Esophagus squamous epithelium (tissue), 5 donors: ENCODE measurements around the gene ANKRD13B. TPM values are rescaled to one million over a fixed set of nuclear protein-coding genes. Genes with fewer than 3 reads are reported as not detected.

Experiments
- DNase-seq: peaks from one replicate; lab custom pipeline; 2025; lab: John Stamatoyannopoulos, UW
- H3K27ac ChIP-seq, 4 donors: fragments of 200-600 bp; sonication (generic); one replicate each; pipeline ENCODE4 v1.5.1; 2016 to 2019; ENCODE audit warnings: mild to moderate bottlenecking in 1 of 4
- H3K27me3 ChIP-seq, 4 donors: fragments of 200-600 bp; sonication (generic); 1 replicate in 3 of 4; 2 replicates in 1 of 4; pipeline versions ENCODE4 v1.5.1 to v1.6.0; 2017 to 2021; ENCODE audit warnings: antibody characterized with exemption in 1 of 4
- H3K36me3 ChIP-seq, 3 donors: fragments of 200-600 bp; sonication (generic); one replicate each; pipeline ENCODE4 v1.5.1; 2016 to 2019
- H3K4me1 ChIP-seq, 3 donors: fragments of 200-600 bp; sonication (generic); one replicate each; pipeline ENCODE4 v1.5.1; 2017 to 2019
- H3K4me3 ChIP-seq, 4 donors: fragments of 200-600 bp; sonication (generic); 1 replicate in 3 of 4; 2 replicates in 1 of 4; pipeline ENCODE4 v1.5.1; 2016 to 2019; ENCODE audit warnings: mild to moderate bottlenecking in 2 of 4, moderate library complexity in 1 of 4
- H3K9me3 ChIP-seq, 3 donors: fragments of 200-600 bp; sonication (generic); one replicate each; pipeline ENCODE4 v1.5.1; 2016 to 2019
- CTCF ChIP-seq, 6 experiments: fragments of 450-650 bp in 4 of 6; fragments of 200-600 bp in 2 of 6; sonication (generic) in 2 of 6; IDR thresholded peaks; one replicate each; pipeline ENCODE4 v1.5.1; 2016 to 2019; ENCODE audit warnings: antibody characterized with exemption in 6 of 6, mild to moderate bottlenecking in 4 of 6, moderate library complexity in 4 of 6
- POLR2A ChIP-seq, 4 donors: fragments of 450-650 bp; IDR thresholded peaks; one replicate each; pipeline ENCODE4 v1.6.1; 2017; ENCODE audit warnings: antibody characterized with exemption in 4 of 4, mild to moderate bottlenecking in 4 of 4, moderate library complexity in 3 of 4
- WGBS, 2 donors: methylation state at CpG; one replicate each; pipeline ENCODE4 v1.1.5; 2018; 5-methylcytosine and 5-hydroxymethylcytosine counted together
- intact Hi-C: fragments of 100-400 bp; cut with DNase I; formaldehyde crosslinking; loops from one replicate; pipeline ENCODE4 v1.15.0; 2022
- total RNA-seq, 4 donors: library from RNA; depleted of rRNA; stranded (reverse); fragments of >200 nt; gene quantifications; one replicate each; pipeline ENCODE4 v1.1.0, GENCODE V29; 2016
- donor health status: DM: yes; HTN: yes; CAD: no.

Gene ANKRD13B
- total RNA-seq, 4 donors from 2014 or later: 3.3 to 18.7 (median 10.2) TPM

- Histone ChIP-seq H3K36me3 (peaks cover 21 to 45% (median 25%) of the 10 kb centered on the region in 3 donors), H3K27me3 (no peaks in the 10 kb centered on the region), H3K4me1 (peaks cover 17 to 64% (median 23%) of the 10 kb centered on the region in 3 donors), H3K4me3 (peak overlapping the region; percentile 9 to 52 (median 34)), H3K27ac (peak overlapping the region in 3 of 4 donors; percentile 3 to 59 (median 23)), H3K9me3 (no peaks in the 10 kb centered on the region)
- WGBS, 2 donors: 57 to 60% methylated on average over 4 to 6 of the region's 30 CpGs
- TF ChIP-seq POLR2A (IDR thresholded peaks at IDR 0.05) (no peak), CTCF (IDR thresholded peaks at IDR 0.05) (no peak)
- no peak for DNase-seq
- intact Hi-C loops: no loop called here
Observed at GRCh38 chr17:29571883-29572681, 20.9 kb upstream of the ANKRD13B start.

- no peak for DNase-seq
- peaks cover 20 to 64% (median 30%) of the 10 kb centered on the region in 3 donors for H3K4me1 ChIP-seq
- peaks cover 21 to 53% (median 33%) of the 10 kb centered on the region in 3 donors for H3K36me3 ChIP-seq
- H3K27ac ChIP-seq: peak overlapping the region in 3 of 4 donors; percentile 3 to 59 (median 23)
- intact Hi-C loops: no loop called here
- peak overlapping the region; percentile 9 to 52 (median 34) for H3K4me3 ChIP-seq
- 47 to 78% methylated on average over 12 to 17 of the region's 62 CpGs for WGBS, 2 donors
- TF ChIP-seq CTCF (IDR thresholded peaks at IDR 0.05): peak; percentile 49 to 70 (median 66)
- TF ChIP-seq POLR2A (IDR thresholded peaks at IDR 0.05): no peak
- H3K9me3 ChIP-seq: no peaks in the 10 kb centered on the region
- H3K27me3 ChIP-seq: no peaks in the 10 kb centered on the region
Observed at GRCh38 chr17:29572691-29573557, 20.0 kb upstream of the ANKRD13B start.

GRCh38 chr17:29573558-29573869 lies 19.4 kb upstream of the ANKRD13B start:
- intact Hi-C loops: no loop called here
- Histone ChIP-seq H3K27ac (no peak overlapping the region), H3K4me1 (peaks cover 26 to 68% (median 30%) of the 10 kb centered on the region in 3 donors), H3K36me3 (peaks cover 21 to 59% (median 39%) of the 10 kb centered on the region in 3 donors), H3K4me3 (no peak overlapping the region), H3K9me3 (no peaks in the 10 kb centered on the region), H3K27me3 (no peaks in the 10 kb centered on the region)
- 85 to 94% methylated on average over 3 to 4 of the region's 6 CpGs for WGBS, 2 donors
- TF ChIP-seq CTCF (IDR thresholded peaks at IDR 0.05) (no peak), POLR2A (IDR thresholded peaks at IDR 0.05) (no peak)
- DNase-seq: no peak

- 83 to 89% methylated on average over 5 to 7 of the region's 14 CpGs for WGBS, 2 donors
- Histone ChIP-seq H3K4me3 (no peak overlapping the region), H3K27me3 (no peaks in the 10 kb centered on the region), H3K4me1 (peaks cover 27 to 69% (median 28%) of the 10 kb centered on the region in 3 donors), H3K9me3 (no peaks in the 10 kb centered on the region), H3K27ac (no peak overlapping the region), H3K36me3 (peaks cover 21 to 65% (median 44%) of the 10 kb centered on the region in 3 donors)
- no peak for DNase-seq
- intact Hi-C loops: no loop called here
- TF ChIP-seq POLR2A (IDR thresholded peaks at IDR 0.05): no peak
- no peak for TF ChIP-seq CTCF (IDR thresholded peaks at IDR 0.05)
Observed at GRCh38 chr17:29573871-29574731, 18.8 kb upstream of the ANKRD13B start.
